Endothelial cell of umbilical vein (primary cell): ENCODE measurements around the gene CCDC6. TPM values are rescaled to one million over a fixed set of nuclear protein-coding genes. Genes with fewer than 3 reads are reported as not detected.
A peak's percentile ranks its signal among the peaks of the same experiment; 100 is the strongest.

Experiments
- BruUV-seq: library from RNA; stranded (reverse); fragments of 400-500 nt; replicated peaks from 2 replicates; lab custom pipeline; 2021; lab: Mats Ljungman, UMichigan
- CTCF ChIA-PET: fragments of 300-600, 350-600 bp; sonication (Branson Sonifier 250); formaldehyde crosslinking; loops from one replicate; lab custom pipeline; 2021; ENCODE audit warnings: antibody characterized with exemption, inconsistent platforms; lab: Charles Lee
- POLR2A ChIA-PET: fragments of 300-600, 350-600 bp; sonication (Branson Sonifier 250); formaldehyde crosslinking; loops from one replicate; lab custom pipeline; 2021; ENCODE audit warnings: antibody characterized with exemption, inconsistent platforms; lab: Charles Lee
- DNase-seq: peaks from one replicate; pipeline ENCODE4 v3.0.0-alpha.2; 2011; ENCODE audit warnings: low read depth, low spot score
- FAIRE-seq: peaks from 2 replicates; lab custom pipeline; 2011; peaks lifted over from hg19 to GRCh38; lab: Jason Lieb, UNC
- H2AFZ ChIP-seq: 2 replicates; pipeline ENCODE4 v1.6.0; 2012; ENCODE audit warnings: low read depth, low read length, control low read depth, inconsistent platforms
- H3K27ac ChIP-seq: 2 replicates; pipeline ENCODE4 v1.5.1; 2011; ENCODE audit warnings: low read depth, mild to moderate bottlenecking, control low read depth, low read length, moderate library complexity; ENCODE audit not compliant: insufficient read depth
- H3K27me3 ChIP-seq, 2 experiments: 2 replicates each; pipeline versions ENCODE4 v1.6.0 to v1.6.1; 2011; ENCODE audit warnings: low read length in 2 of 2, mixed read lengths in 1 of 2; ENCODE audit not compliant: control insufficient read depth in 2 of 2, insufficient read depth in 2 of 2
- H3K36me3 ChIP-seq, 2 experiments: 2 replicates in 1 of 2; 3 replicates in 1 of 2; pipeline ENCODE4 v1.5.1; 2011; ENCODE audit warnings: low read length in 2 of 2, mild to moderate bottlenecking in 1 of 2, moderate library complexity in 1 of 2; ENCODE audit not compliant: control insufficient read depth in 2 of 2, insufficient read depth in 2 of 2; ENCODE audit errors: extremely low read depth in 1 of 2
- H3K4me1 ChIP-seq: 3 replicates; pipeline ENCODE4 v1.5.1; 2011; ENCODE audit warnings: mild to moderate bottlenecking, low read length; ENCODE audit not compliant: control insufficient read depth, insufficient read depth; ENCODE audit errors: extremely low read depth
- H3K4me2 ChIP-seq: 2 replicates; pipeline ENCODE4 v1.6.1; 2011; ENCODE audit warnings: low read length, control low read depth, mixed read lengths; ENCODE audit not compliant: insufficient read depth
- H3K4me3 ChIP-seq, 3 experiments: fragments of 200-600 bp in 1 of 3; sonication (generic), shearing (Covaris generic) in 1 of 3; replicated peaks in 1 of 3; 2 replicates each; pipeline ENCODE4 v1.5.1; 2011 to 2016; ENCODE audit warnings: control low read depth in 3 of 3, low read length in 3 of 3, mild to moderate bottlenecking in 2 of 3, inconsistent platforms in 1 of 3, low read depth in 1 of 3, moderate library complexity in 1 of 3; ENCODE audit not compliant: insufficient read depth in 1 of 3
- H3K79me2 ChIP-seq: 2 replicates; pipeline ENCODE4 v1.6.0; 2012; ENCODE audit warnings: low read length, inconsistent platforms; ENCODE audit not compliant: control insufficient read depth, insufficient read depth
- H3K9ac ChIP-seq: replicated peaks from 2 replicates; pipeline ENCODE3; 2011; ENCODE audit warnings: low read length, control low read depth; ENCODE audit not compliant: insufficient read depth; ENCODE audit errors: extremely low read depth
- H3K9me1 ChIP-seq: replicated peaks from 3 replicates; pipeline ENCODE4 v1.6.0; 2011; ENCODE audit warnings: mild to moderate bottlenecking, low read length; ENCODE audit not compliant: control insufficient read depth, insufficient read depth; ENCODE audit errors: extremely low read depth
- H3K9me3 ChIP-seq: replicated peaks from 2 replicates; pipeline ENCODE4 v1.5.1; 2012; ENCODE audit warnings: low read length, inconsistent platforms; ENCODE audit not compliant: control insufficient read depth, insufficient read depth
- H4K20me1 ChIP-seq: replicated peaks from 2 replicates; pipeline ENCODE3; 2011; ENCODE audit warnings: mild to moderate bottlenecking, low read length; ENCODE audit not compliant: control insufficient read depth, insufficient read depth; ENCODE audit errors: extremely low read depth
- CTCF ChIP-seq, 2 donors: IDR thresholded peaks; 1 replicate in 1 of 2; 2 replicates in 1 of 2; pipeline ENCODE4 v1.5.1; 2011; ENCODE audit warnings: low read length in 2 of 2, mild to moderate bottlenecking in 2 of 2, moderate library complexity in 2 of 2, control low read depth in 1 of 2, inconsistent platforms in 1 of 2, low read depth in 1 of 2; ENCODE audit not compliant: insufficient read depth in 1 of 2; ENCODE audit errors: extremely low read depth in 1 of 2
- EZH2 ChIP-seq: IDR thresholded peaks from 2 replicates; pipeline ENCODE4 v1.6.1; 2012; ENCODE audit warnings: borderline replicate concordance, low read depth, mild to moderate bottlenecking, moderate library complexity, low read length, inconsistent platforms; ENCODE audit not compliant: severe bottlenecking
- FOS ChIP-seq: IDR thresholded peaks from 2 replicates; pipeline ENCODE4 v1.6.1; 2011; ENCODE audit warnings: mild to moderate bottlenecking, low read length, moderate library complexity, borderline replicate concordance; ENCODE audit not compliant: insufficient read depth
- GATA2 ChIP-seq: IDR thresholded peaks from 2 replicates; pipeline ENCODE4 v1.7.0; 2011; ENCODE audit warnings: low read depth, mild to moderate bottlenecking, moderate library complexity, mixed read lengths, low read length; ENCODE audit not compliant: insufficient read length, insufficient read depth
- JUN ChIP-seq: IDR thresholded peaks from 2 replicates; pipeline ENCODE4 v1.6.1; 2011; ENCODE audit warnings: borderline replicate concordance, low read depth; ENCODE audit not compliant: insufficient read length, insufficient read depth
- MAX ChIP-seq: IDR thresholded peaks from 2 replicates; pipeline ENCODE4 v1.6.1; 2011; ENCODE audit not compliant: insufficient read depth, insufficient read length
- MYC ChIP-seq: IDR thresholded peaks from one replicate; pipeline ENCODE4 v1.6.1; 2011; ENCODE audit warnings: mild to moderate bottlenecking, low read depth, low read length
- POLR2A ChIP-seq: IDR thresholded peaks from 2 replicates; pipeline ENCODE4 v1.6.1; 2012; ENCODE audit warnings: low read depth, mild to moderate bottlenecking, control low read depth, low read length
- POLR2AphosphoS5 ChIP-seq: IDR thresholded peaks from 2 replicates; pipeline ENCODE4 v1.6.1; 2012; ENCODE audit warnings: low read depth, mild to moderate bottlenecking, control low read depth, low read length, moderate library complexity; ENCODE audit not compliant: insufficient read depth
- dilution Hi-C: fragments of 300-500 bp; cut with MboI; formaldehyde crosslinking; loops from one replicate; pipeline ENCODE4 v1.15.0; 2019; ENCODE audit warnings: low sequenced_read_pairs; ENCODE audit not compliant: extremely low pct_ligation_motif_present
- intact Hi-C: fragments of 100-400 bp; cut with micrococcal nuclease; formaldehyde crosslinking; loops from one replicate; pipeline ENCODE4 v1.10.0; 2022
- polyA plus RNA-seq, 4 experiments: library from polyadenylated mRNA; depleted of rRNA in 3 of 4; stranded (reverse) in 3 of 4; unstranded in 1 of 4; fragments of >200 nt; gene quantifications; 2 replicates each; pipeline versions ENCODE4 v1.2.1 to v1.2.3, GENCODE V29; 2011 to 2012; ENCODE audit warnings: missing spikeins in 1 of 4
- total RNA-seq: library from RNA; stranded (reverse); gene quantifications from 2 replicates; pipeline ENCODE4 v1.2.3, GENCODE V29; 2021

The CCDC6 gene
- total and polyA plus RNA-seq, 2 donors (not counting 3 experiments of a cell fraction or from before 2014, with no cell fraction given), result 16.8 to 36.8 TPM

DNA sequence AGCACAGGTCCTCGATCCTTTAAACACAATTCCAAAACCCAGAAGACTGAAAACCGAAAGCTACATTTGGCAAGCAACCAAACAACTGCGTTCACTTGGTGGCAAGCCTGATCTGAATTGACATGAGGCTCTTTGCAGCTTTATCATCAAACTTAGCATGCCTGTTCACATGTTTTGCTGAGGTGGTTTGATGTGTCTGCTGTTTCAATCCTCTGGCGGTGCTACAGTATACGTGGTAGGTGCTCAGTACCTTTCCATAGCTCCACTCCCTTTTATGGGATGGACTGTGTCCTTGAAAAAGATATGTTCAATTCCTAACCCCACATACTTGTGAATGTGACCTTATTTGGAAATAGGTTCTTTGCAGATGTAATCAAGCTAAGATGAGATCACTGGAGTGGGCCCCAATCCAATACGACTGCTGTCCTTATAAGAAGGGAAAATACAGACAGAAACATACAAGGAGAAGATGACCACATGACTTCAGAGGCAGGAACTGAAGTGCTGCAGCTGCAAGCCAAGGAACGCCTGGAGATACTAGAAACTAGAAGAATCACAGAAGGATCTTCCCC lies 33.4 kb downstream of the CCDC6 start:
- DNase-seq, result peak; percentile 51
- Histone ChIP-seq H3K36me3 (no peaks in the 10 kb centered on the region), H2AFZ (no peak overlapping the region), H3K9me1 (no peaks in the 10 kb centered on the region), H3K27ac (no peak overlapping the region), H3K79me2 (peaks cover 65% of the 10 kb centered on the region), H4K20me1 (no peaks in the 10 kb centered on the region), H3K27me3 (no peaks in the 10 kb centered on the region), H3K9ac (no peak overlapping the region), H3K4me3 (no peak overlapping the region), H3K4me2 (no peak overlapping the region), H3K4me1 (peaks cover 5% of the 10 kb centered on the region), H3K9me3 (no peaks in the 10 kb centered on the region)
- BruUV-seq, result no TSS peak
- intact Hi-C loops (no loop called here), dilution Hi-C loops (no loop called here)
- TF ChIP-seq POLR2AphosphoS5, result no peak
- no peak for TF ChIP-seq GATA2
- no peak for TF ChIP-seq FOS
- no peak for TF ChIP-seq JUN
- TF ChIP-seq CTCF (IDR thresholded peaks at IDR 0.05; ENCODE audit: extremely low read depth in 1 of 2, insufficient read depth in 1 of 2, low read depth in 1 of 2, low read length in 2 of 2), result no peak
- TF ChIP-seq MYC, result no peak
- no peak for TF ChIP-seq EZH2
- TF ChIP-seq POLR2A, result no peak
- TF ChIP-seq MAX, result no peak
- ChIA-PET POLR2A (no interaction called here), CTCF (interaction anchor here (1.2 kb wide), 1 partner anchor 9 kb away, joined by 4 read pairs; no protein-coding TSS in a partner anchor)
- FAIRE-seq, result peak; percentile 18
